Stimulated activated CD4-positive, alpha-beta T cell treated with anti-CD3 and anti-CD28 coated beads, Interleukin-15, amount 100 ng/mL, for 48 hours (primary cell): ENCODE results near the gene PLEKHA5.
"Not testable (repeated sequence)": the region's sequence is repeated elsewhere in the genome, so short reads cannot be mapped to it uniquely, and the experiment has no call there.

Experiments
- DNase-seq, 2 donors: peaks; one replicate each; pipeline ENCODE4 v3.0.0-alpha.2; 2020; ENCODE audit warnings: low read depth in 2 of 2

Gene PLEKHA5

DNA sequence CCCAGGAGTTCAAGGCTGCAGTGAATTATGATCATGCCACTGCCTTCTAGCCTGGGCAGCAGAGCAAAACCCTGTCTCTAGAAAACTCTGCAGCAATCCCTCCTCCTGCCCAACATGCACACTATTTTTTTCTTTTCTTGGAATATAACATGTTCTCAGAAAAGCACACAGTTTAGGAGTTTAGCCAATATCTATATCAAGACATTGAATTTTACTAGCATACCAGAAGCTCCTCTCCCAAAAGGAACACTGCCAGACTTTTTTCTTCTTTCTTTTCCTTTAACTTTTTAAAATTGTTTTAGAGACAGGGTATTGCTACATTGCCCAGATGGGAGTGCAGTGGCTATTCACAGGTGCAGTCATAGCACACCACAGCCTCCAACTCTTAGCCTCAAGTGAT lies 202.7 kb downstream of the PLEKHA5 start:
- no peak for DNase-seq

DNA sequence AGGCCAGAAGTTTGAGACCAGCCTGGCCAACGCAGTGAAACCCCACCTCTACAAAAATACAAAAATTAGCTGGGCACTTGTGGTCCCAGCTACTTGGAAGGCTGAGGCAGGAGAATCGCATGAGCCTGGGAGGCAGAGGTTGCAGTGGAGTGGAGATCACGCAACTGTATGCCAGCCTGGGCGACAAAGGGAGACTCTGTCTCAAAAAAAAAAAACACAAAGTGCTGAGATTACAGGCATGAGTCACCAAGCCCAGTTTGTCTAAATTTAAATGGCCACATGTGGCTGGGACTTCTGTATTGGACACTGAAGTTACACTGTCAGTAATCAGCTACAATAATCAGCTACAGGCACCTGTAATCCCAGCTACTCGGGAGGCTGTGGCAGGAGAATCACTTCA lies 208.9 kb downstream of the PLEKHA5 start:
- no peak for DNase-seq

- DNase-seq: not testable (repeated sequence)
These were observed 221.3 kb downstream of the PLEKHA5 start for GRCh38 chr12:19350850-19351249.

DNA sequence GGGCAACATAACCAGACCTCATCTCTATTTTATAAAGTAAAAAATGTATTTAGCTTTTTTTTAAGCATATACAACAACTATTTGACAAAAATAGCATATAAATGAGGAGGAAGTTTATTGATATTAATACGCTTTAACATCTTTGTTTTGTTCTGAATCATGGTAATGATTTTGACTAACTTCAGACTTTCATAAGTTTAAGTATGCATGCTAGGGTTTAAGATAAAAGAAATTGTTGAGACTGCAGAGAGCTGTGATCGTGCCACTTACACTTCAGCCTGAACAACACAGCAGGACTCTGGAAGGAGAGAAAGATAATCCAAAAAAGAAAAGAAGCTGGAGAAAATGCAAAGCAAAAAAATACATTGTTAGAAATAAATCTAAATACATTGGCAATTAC lies 221.8 kb downstream of the PLEKHA5 start:
- DNase-seq: no peak

- no peak for DNase-seq
These were observed 240.2 kb downstream of the PLEKHA5 start for GRCh38 chr12:19369691-19370148.

DNA sequence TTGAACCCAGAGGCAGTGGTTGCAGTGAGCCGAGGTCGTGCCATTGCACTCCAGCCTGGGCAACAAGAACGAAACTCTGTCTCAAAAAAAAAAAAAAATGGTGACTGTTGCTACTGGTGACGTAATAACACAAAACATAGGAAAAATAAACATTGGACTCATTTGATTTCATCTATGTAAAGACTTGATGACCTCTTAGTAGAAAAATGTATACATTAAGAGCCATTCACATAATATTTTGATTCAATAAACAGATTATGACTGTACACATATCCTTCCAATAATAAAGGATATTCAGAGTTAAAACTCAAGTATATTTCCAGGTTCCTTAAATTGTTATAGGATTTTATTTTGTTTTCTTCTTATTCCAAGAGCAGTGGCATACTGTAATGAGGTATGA lies 244.1 kb downstream of the PLEKHA5 start:
- no peak for DNase-seq

DNA sequence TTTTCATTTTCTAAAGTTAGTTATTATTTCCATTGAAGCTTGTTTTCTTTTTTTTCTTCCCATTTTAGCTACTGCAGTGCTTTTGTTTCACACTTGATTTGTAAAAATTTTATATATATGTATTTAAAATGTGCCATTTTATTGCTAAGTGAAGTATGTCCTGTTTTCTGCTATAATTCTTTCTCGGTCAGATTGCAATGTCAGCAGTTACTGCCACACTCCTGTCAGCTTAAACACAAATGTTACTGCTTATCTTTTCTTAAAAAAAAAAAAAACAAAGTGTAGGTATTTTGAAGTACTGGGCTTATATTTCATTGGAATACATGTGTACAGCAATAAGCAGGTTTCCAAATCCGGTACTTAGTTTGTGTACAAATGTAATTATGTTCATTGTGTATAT lies 246.4 kb downstream of the PLEKHA5 start:
- DNase-seq: no peak

- DNase-seq: no peak
These were observed 247.2 kb downstream of the PLEKHA5 start for GRCh38 chr12:19376691-19377090.

GRCh38 chr12:19382111-19382526 lies 252.6 kb downstream of the PLEKHA5 start:
- peak; percentile 24 to 33 for DNase-seq

GRCh38 chr12:19382563-19382962 lies 253.0 kb downstream of the PLEKHA5 start:
- no peak for DNase-seq

GRCh38 chr12:19387161-19387560 lies 257.6 kb downstream of the PLEKHA5 start:
- no peak for DNase-seq

- DNase-seq: no peak
These were observed 258.6 kb downstream of the PLEKHA5 start for GRCh38 chr12:19388131-19388549.

DNA sequence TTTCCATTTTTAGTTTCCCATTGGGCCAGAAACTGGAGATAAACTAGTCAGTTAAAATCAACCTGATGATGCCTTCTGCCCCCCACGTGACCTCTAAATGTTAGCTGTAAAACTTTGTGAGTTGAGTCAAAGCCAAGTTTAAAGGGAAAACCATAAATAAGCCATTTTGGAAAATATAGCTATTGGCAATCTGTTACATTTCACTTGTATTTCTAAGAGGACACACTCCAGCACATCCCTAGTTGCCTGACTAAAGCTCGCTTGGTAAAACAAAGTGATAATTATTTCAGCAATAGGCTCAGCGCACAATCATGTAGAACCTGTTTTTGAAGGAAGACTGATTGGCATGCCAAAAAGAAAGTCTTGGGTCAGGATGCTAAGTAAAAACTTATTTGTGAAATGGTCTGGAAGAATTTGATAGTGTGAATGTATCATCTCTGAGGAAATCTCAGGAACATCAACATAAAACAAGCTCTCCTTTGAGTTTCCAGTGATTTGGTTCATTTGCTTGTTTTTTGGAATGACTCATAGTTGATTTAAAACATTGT lies 260.6 kb downstream of the PLEKHA5 start:
- DNase-seq: no peak

DNA sequence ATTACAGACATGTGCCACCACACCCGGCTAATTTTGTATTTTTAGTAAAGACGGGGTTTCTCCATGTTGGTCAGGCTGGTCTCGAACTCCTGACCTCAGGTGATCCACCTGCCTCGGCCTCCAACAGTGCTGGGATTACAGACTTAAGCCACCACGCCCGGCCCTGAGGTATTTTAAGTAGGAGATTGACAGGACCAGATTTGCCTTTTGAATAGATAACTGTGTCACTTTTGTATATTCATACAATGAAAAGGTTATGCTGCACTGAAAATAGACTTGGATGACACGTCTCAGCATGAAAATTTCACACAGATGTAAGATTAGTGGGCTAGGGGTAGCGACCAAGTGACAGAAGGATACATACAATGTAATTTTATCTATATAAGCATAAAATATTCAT lies 263.1 kb downstream of the PLEKHA5 start:
- DNase-seq: not testable (repeated sequence)

GRCh38 chr12:19394385-19394784 lies 264.9 kb downstream of the PLEKHA5 start:
- DNase-seq: no peak

DNA sequence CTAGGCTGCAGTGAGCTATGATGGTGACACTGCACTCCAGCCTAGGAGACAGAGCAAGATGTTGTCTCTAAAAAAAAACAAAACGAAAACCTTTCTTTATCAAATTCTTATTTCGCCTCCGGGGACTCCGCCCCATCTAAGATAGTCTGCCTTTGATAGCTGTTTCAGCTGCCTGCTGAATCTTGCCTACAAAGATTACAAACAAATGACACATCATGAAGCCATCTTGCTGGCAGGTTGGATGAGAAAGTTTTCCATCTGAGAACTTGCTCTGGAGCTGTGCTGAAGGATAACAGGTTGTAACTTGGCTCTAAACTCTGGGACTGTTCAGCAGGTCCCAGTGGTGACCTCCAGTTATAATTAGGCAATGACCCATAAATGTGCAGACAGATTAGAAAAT lies 268.0 kb downstream of the PLEKHA5 start:
- no peak for DNase-seq

DNA sequence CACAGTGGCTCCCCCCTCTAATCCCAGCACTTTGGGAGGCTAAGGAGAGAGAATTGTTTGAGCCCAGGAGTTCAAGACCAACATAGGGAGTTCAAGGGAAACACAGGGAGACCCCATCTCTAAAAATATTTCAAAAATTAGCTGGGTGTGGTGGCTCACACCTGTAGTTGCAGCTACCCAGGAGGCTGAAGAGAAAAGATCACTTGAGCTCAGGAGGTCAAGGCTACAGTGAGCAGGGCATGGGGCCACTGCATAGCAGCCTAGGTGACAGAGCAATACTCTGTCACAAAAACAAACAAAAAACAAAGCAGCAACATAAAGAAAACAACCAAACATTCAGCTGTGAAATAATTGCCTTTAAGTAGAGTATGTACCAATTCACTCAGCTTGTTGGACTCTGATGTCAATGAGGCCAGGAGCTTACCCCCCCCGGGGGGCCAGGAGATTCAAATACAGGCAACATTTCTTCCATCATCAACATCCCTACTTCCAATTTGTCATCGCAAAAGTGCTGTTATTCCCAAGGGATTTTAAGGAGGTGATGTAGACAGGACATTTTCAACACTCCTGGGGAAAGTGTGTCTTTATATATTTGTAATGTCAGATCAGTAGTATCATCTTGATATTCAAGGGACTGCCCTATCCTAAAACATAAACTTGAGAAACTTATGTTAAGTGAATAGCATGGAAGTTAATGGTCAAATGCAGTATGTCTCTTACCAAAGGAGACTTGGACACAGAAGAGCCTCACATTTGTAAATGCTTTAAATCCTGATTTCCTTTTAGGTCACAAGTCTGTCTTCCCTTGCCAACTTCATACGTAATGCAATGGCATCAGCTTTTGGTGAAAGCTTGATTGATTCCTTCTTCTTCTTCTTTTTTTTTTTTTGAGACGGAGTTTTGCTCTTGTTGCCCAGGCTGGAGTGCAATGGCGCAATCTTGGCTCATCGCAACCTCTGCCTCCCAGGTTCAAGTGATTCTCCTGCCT lies 269.1 kb downstream of the PLEKHA5 start:
- DNase-seq: no peak

GRCh38 chr12:19400649-19401285 lies 271.2 kb downstream of the PLEKHA5 start:
- DNase-seq: not testable (repeated sequence)

GRCh38 chr12:19402211-19402610 lies 272.7 kb downstream of the PLEKHA5 start:
- no peak for DNase-seq

DNA sequence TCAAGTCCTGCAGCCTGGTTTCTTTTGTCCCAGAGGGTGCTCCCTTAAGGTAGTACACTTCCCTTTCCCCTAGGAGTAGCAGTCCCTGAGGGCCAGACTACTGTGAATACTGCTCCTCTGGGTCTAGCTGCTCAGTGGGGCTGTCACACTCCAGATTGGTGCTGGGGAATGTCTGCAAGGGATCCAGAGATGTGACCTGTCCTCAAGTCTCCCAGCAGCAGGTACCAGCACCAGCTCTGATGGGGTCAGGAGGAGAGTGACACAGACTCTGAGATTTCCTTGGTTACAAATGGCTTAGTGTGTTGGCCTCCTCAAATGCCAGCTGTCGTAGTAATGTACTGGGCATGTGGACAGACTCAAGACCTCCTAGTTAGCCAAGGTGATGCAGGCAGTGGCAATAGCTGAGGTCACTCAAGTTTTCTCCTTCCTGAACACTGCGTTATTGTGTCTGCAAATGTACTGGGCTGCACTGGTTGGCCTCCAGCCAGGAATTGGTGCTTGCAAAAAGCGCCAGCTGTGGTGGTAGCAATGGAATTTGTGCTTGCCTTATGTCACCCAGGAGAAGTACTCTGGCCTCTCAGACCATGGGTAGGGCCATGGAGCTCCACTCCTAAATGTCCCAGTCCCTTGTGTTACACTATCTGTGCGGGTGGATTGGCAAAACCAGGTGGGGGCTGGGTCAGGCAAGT lies 273.4 kb downstream of the PLEKHA5 start:
- no peak for DNase-seq

DNA sequence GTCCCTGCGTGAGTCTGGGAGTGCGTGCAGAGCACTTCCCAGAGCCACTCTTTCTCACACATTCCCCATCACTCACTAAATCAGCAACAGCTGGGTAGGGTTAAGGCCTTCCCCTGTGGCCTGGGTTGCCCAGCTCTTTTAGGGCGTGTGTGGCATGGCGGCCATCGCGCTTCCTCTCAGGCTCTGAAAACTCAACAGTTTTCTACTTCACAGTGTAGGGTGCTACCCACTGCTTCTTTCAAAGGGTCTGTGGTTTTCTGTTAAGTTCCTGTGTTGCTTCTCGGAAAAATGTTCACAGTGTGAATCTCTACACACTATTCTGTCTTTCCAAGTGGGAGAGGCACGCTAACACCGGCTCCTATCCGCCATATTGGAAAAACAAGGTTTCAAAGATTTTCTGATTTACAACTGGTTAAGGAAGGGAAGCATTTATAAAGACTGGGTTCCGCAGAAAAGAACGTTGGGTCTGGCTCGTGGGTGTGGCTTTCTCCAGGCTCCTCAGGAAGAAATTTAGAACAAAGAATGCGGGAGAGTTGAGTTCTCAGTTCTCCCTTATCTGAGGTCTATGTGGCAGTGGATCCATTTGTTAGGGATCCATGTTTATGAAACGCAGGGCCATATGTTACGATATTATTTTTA lies 274.8 kb downstream of the PLEKHA5 start:
- DNase-seq: no peak
